B cell (primary cell): ENCODE measurements around the gene PNLDC1. TPM values are rescaled to one million over a fixed set of nuclear protein-coding genes. Genes with fewer than 3 reads are reported as not detected.
A peak's percentile ranks its signal among the peaks of the same experiment; 100 is the strongest.
"Not testable (repeated sequence)": the region's sequence is repeated elsewhere in the genome, so short reads cannot be mapped to it uniquely, and the experiment has no call there.

ENCODE experiments used
- ATAC-seq: fragments of 200-7000 bp; cut with Tn5 transposase; one replicate; pipeline ENCODE4 v1.10.0; 2021; ENCODE audit warnings: low read depth, mild to moderate bottlenecking, moderate number of reproducible peaks, moderate library complexity
- CTCF ChIA-PET: fragments of 350-600 bp; sonication (Branson Sonifier 250); formaldehyde crosslinking; loops from one replicate; lab custom pipeline; 2021; ENCODE audit warnings: antibody characterized with exemption, inconsistent platforms; lab: Charles Lee
- POLR2A ChIA-PET: fragments of 350-600 bp; sonication (Branson Sonifier 250); formaldehyde crosslinking; loops from one replicate; lab custom pipeline; 2021; ENCODE audit warnings: antibody characterized with exemption; lab: Charles Lee
- DNase-seq: peaks from one replicate; pipeline ENCODE4 v3.0.0; 2013
- H2AFZ ChIP-seq: 2 replicates; pipeline ENCODE4 v1.6.1; 2012; ENCODE audit warnings: mild to moderate bottlenecking, low read depth, low read length; ENCODE audit not compliant: insufficient read depth, poor library complexity, severe bottlenecking
- H3K27ac ChIP-seq, 2 donors: 1 replicate in 1 of 2; 2 replicates in 1 of 2; pipeline ENCODE4 v1.5.1; 2012 to 2013; ENCODE audit warnings: low read length in 2 of 2, mild to moderate bottlenecking in 2 of 2, moderate library complexity in 1 of 2
- H3K27me3 ChIP-seq, 4 experiments: fragments of 200-600 bp in 1 of 4; sonication (generic) in 1 of 4; replicated peaks in 1 of 4; 1 replicate in 2 of 4; 2 replicates in 2 of 4; pipeline versions ENCODE4 v1.6.1 to v1.7.0; 2013 to 2016; ENCODE audit warnings: low read length in 3 of 4, mild to moderate bottlenecking in 2 of 4, mixed read lengths in 1 of 4, moderate library complexity in 1 of 4; ENCODE audit not compliant: insufficient read depth in 4 of 4, control insufficient read depth in 3 of 4; ENCODE audit errors: control extremely low read depth in 1 of 4
- H3K36me3 ChIP-seq, 2 experiments: replicated peaks in 1 of 2; 1 replicate in 1 of 2; 2 replicates in 1 of 2; pipeline versions ENCODE4 v1.6.1 to v1.7.1; 2013; ENCODE audit warnings: low read length in 1 of 2; ENCODE audit not compliant: insufficient read depth in 2 of 2, control insufficient read depth in 1 of 2; ENCODE audit errors: control extremely low read depth in 1 of 2, extremely low read depth in 1 of 2
- H3K4me1 ChIP-seq, 2 donors: fragments of 200-600 bp in 1 of 2; sonication (generic) in 1 of 2; 1 replicate in 1 of 2; 2 replicates in 1 of 2; pipeline versions ENCODE4 v1.5.1 to v1.6.1; 2013 to 2017; ENCODE audit warnings: low read length in 2 of 2; ENCODE audit not compliant: control insufficient read depth in 2 of 2, insufficient read depth in 2 of 2
- H3K4me2 ChIP-seq: replicated peaks from 2 replicates; pipeline ENCODE3; 2012; ENCODE audit warnings: mild to moderate bottlenecking, low read depth, low read length; ENCODE audit not compliant: poor library complexity, severe bottlenecking
- H3K4me3 ChIP-seq, 5 experiments: fragments of 200-600 bp in 1 of 5; sonication (generic) in 1 of 5; 1 replicate in 3 of 5; 2 replicates in 2 of 5; pipeline versions ENCODE4 v1.5.1 to v1.7.0; 2011 to 2016; ENCODE audit warnings: low read length in 4 of 5, mild to moderate bottlenecking in 4 of 5, low read depth in 2 of 5, control low read depth in 1 of 5, moderate library complexity in 1 of 5; ENCODE audit not compliant: insufficient read depth in 1 of 5; ENCODE audit errors: control extremely low read depth in 1 of 5, extremely low read depth in 1 of 5
- H3K79me2 ChIP-seq: fragments of 200-600 bp; sonication (generic); one replicate; pipeline ENCODE4 v1.6.0; 2016; ENCODE audit warnings: low read length; ENCODE audit not compliant: control insufficient read depth, insufficient read depth
- H3K9ac ChIP-seq: fragments of 200-600 bp; sonication (generic); 2 replicates; pipeline ENCODE4 v1.6.1; 2017; ENCODE audit warnings: mild to moderate bottlenecking, low read length, moderate library complexity
- H3K9me3 ChIP-seq, 3 donors: one replicate each; pipeline versions ENCODE4 v1.6.1 to v1.7.1; 2013; ENCODE audit warnings: low read length in 2 of 3; ENCODE audit not compliant: control insufficient read depth in 2 of 3, insufficient read depth in 1 of 3; ENCODE audit errors: control extremely low read depth in 1 of 3
- H4K20me1 ChIP-seq: 2 replicates; pipeline ENCODE4 v1.6.0; 2012; ENCODE audit warnings: mild to moderate bottlenecking, low read length; ENCODE audit not compliant: insufficient read depth, control insufficient read depth, poor library complexity, severe bottlenecking
- H3K27ac Mint-ChIP-seq: one replicate; pipeline ENCODE4 v1.8.0; 2021; ENCODE audit warnings: mixed read lengths
- H3K27me3 Mint-ChIP-seq: one replicate; pipeline ENCODE4 v1.8.0; 2021; ENCODE audit warnings: mixed read lengths
- H3K4me1 Mint-ChIP-seq: one replicate; pipeline ENCODE4 v1.8.0; 2021; ENCODE audit warnings: mixed read lengths
- H3K4me3 Mint-ChIP-seq: one replicate; pipeline ENCODE4 v1.8.0; 2021; ENCODE audit warnings: mixed read lengths
- H3K9me3 Mint-ChIP-seq: one replicate; pipeline ENCODE4 v1.8.0; 2022; ENCODE audit warnings: mixed read lengths; ENCODE audit not compliant: insufficient read depth
- EZH2 ChIP-seq: IDR thresholded peaks from 2 replicates; pipeline ENCODE4 v1.6.1; 2012; ENCODE audit warnings: borderline replicate concordance, low read depth, mild to moderate bottlenecking, moderate library complexity, low read length; ENCODE audit not compliant: insufficient read depth, poor library complexity, severe bottlenecking
- WGBS: methylation state at CpG from one replicate; pipeline ENCODE4 v1.1.5; 2013; ENCODE audit warnings: missing lambda C conversion rate; ENCODE audit not compliant: insufficient coverage; 5-methylcytosine and 5-hydroxymethylcytosine counted together
- intact Hi-C: fragments of 100-400 bp; cut with micrococcal nuclease; formaldehyde crosslinking; loops from one replicate; pipeline ENCODE4 v1.10.0; 2022
- polyA plus RNA-seq: library from polyadenylated mRNA; depleted of rRNA; stranded (reverse); fragments of >200 nt; gene quantifications from 2 replicates; pipeline ENCODE4 v1.2.3, GENCODE V29; 2012
- total RNA-seq, 2 donors: library from RNA; stranded (reverse); fragments of 120-200 nt in 1 of 2; gene quantifications; 1 replicate in 1 of 2; 2 replicates in 1 of 2; pipeline versions ENCODE4 v1.2.3 to v1.2.4, GENCODE V29; 2013 to 2022
- TF ChIP-seq, protein P1 (sequence below): fragments of 200-600 bp; IDR thresholded peaks from one replicate; pipeline ENCODE4 v1.8.0; 2022; ENCODE audit warnings: antibody characterized with exemption, mild to moderate bottlenecking

PNLDC1 gene
- total and polyA plus RNA-seq, 2 donors (not counting 1 experiment from before 2014, with no cell fraction given): 0.13 to 0.71 TPM

DNA sequence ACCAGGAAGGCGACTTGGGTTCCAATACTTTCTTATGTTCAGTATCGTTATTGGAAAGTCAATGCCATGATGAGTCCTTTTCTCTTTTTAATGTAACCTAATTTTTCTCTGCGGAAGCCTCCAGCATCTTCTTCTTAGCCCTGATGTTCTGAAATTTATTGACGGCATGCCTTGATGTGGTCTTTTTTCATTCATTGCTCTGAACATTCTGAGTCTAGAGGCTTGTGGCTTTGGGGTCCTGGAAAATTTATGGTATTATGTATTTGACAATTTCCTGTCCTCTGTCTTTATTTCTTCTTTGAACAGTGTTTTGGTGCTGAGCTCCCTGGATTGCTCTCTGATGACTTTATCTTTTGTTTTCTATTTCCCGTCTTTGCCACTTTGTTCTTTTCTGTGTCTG lies 62.0 kb downstream of the PNLDC1 start:
- H3K9ac ChIP-seq: no peak overlapping the region

DNA sequence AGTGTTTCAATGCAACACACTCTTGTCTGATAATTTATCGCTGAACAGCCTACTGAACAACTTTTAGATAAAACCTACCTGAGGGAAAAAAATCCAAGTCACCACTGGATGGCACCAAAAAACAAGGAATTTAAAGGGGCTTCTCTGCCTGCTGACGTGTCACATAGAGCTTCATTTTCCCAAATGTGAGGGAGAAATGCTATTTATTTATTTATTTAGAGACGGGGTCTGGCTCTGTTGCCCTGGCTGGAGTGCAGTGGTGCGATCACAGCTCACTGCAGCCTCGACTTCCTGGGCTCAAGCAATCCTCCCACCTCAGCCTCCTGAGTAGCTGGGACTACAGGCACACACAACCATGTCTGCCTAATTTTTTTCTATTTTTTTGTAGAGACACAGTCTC lies 63.3 kb downstream of the PNLDC1 start:
- H3K4me1 ChIP-seq, ATAC-seq, H3K27me3 ChIP-seq, H4K20me1 ChIP-seq, H3K4me1 Mint-ChIP-seq, H3K4me3 ChIP-seq, H3K9ac ChIP-seq, H2AFZ ChIP-seq, H3K27ac ChIP-seq, H3K9me3 ChIP-seq, H3K36me3 ChIP-seq, H3K79me2 ChIP-seq, H3K27ac Mint-ChIP-seq, H3K9me3 Mint-ChIP-seq, POLR2A ChIA-PET, H3K4me2 ChIP-seq, H3K4me3 Mint-ChIP-seq: not testable (repeated sequence)
- 58% methylated on average over 3 of the region's 5 CpGs for WGBS
- TF ChIP-seq, protein P1, sequence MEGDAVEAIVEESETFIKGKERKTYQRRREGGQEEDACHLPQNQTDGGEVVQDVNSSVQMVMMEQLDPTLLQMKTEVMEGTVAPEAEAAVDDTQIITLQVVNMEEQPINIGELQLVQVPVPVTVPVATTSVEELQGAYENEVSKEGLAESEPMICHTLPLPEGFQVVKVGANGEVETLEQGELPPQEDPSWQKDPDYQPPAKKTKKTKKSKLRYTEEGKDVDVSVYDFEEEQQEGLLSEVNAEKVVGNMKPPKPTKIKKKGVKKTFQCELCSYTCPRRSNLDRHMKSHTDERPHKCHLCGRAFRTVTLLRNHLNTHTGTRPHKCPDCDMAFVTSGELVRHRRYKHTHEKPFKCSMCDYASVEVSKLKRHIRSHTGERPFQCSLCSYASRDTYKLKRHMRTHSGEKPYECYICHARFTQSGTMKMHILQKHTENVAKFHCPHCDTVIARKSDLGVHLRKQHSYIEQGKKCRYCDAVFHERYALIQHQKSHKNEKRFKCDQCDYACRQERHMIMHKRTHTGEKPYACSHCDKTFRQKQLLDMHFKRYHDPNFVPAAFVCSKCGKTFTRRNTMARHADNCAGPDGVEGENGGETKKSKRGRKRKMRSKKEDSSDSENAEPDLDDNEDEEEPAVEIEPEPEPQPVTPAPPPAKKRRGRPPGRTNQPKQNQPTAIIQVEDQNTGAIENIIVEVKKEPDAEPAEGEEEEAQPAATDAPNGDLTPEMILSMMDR: peak; percentile 54
- H3K27me3 Mint-ChIP-seq: peaks cover 20% of the 10 kb centered on the region
- intact Hi-C loops: loop anchor here (1.0 to 10.0 kb wide), 4 partner anchors 240 to 1511 kb away; no protein-coding TSS in a partner anchor
- DNase-seq: peak; percentile 64
- CTCF ChIA-PET: interaction anchor here (0.5 to 3.3 kb wide), 25 partner anchors 9 to 677 kb away, joined by 3 to 34 read pairs (median 3); no protein-coding TSS in a partner anchor

More for the DNA sequence above, 62.0 kb downstream of the PNLDC1 start:
- no peak overlapping the region for H3K4me2 ChIP-seq
- H3K27me3 ChIP-seq: peaks cover 0 to 7% (median 3%) of the 10 kb centered on the region in 4 experiments
- no peak overlapping the region for H3K4me3 ChIP-seq
- TF ChIP-seq, protein P1: no peak
- TF ChIP-seq EZH2: no peak
- H3K27me3 Mint-ChIP-seq: peaks cover 24% of the 10 kb centered on the region
- H3K9me3 ChIP-seq: peaks cover 0 to 2% (median 0%) of the 10 kb centered on the region in 3 donors
- WGBS: 86% methylated on average over 2 of the region's 5 CpGs
- H2AFZ ChIP-seq: no peak overlapping the region
- no peaks in the 10 kb centered on the region for H3K4me1 Mint-ChIP-seq
- H3K4me3 Mint-ChIP-seq: no peak overlapping the region
- H3K36me3 ChIP-seq: no peaks in the 10 kb centered on the region
- H3K27ac ChIP-seq: no peak overlapping the region
- no peak for ATAC-seq
- ChIA-PET POLR2A (no interaction called here), CTCF (interaction anchor here (0.6 to 2.3 kb wide), 3 partner anchors 241 to 672 kb away, joined by 3 to 28 read pairs (median 3); no protein-coding TSS in a partner anchor)
- no peak overlapping the region for H3K27ac Mint-ChIP-seq
- no peak for DNase-seq
- no peaks in the 10 kb centered on the region for H3K4me1 ChIP-seq
- no peaks in the 10 kb centered on the region for H4K20me1 ChIP-seq
- H3K79me2 ChIP-seq: no peaks in the 10 kb centered on the region
- intact Hi-C loops: loop anchor here (5.0 to 10.0 kb wide), 2 partner anchors 905 to 1513 kb away; no protein-coding TSS in a partner anchor
- peaks cover 8% of the 10 kb centered on the region for H3K9me3 Mint-ChIP-seq
